ENCODE data around the gene NDUFS2.

Gene NDUFS2

GRCh38 chr1:161171696-161172095, 30.5 kb upstream of the NDUFS2 start:
- no peak overlapping the region for H3K4me3 ChIP-seq (ENCODE audit: low read depth, low read length)
- in situ Hi-C loops (cut with HindIII; ENCODE audit: low sequenced_read_pairs) = no loop called here
- DNase-seq (ENCODE audit: low read depth) = no peak
- TF ChIP-seq CTCF (IDR thresholded peaks at IDR 0.05; ENCODE audit: low read depth, low read length, missing control alignments) = no peak

GRCh38 chr1:161172349-161172748, 29.8 kb upstream of the NDUFS2 start:
- H3K4me3 ChIP-seq (ENCODE audit: low read depth, low read length) = no peak overlapping the region
- TF ChIP-seq CTCF (IDR thresholded peaks at IDR 0.05; ENCODE audit: low read depth, low read length, missing control alignments) = no peak
- in situ Hi-C loops (cut with HindIII; ENCODE audit: low sequenced_read_pairs) = no loop called here
- no peak for DNase-seq (ENCODE audit: low read depth)

- no peak overlapping the region for H3K4me3 ChIP-seq (ENCODE audit: low read depth, low read length)
- no peak for TF ChIP-seq CTCF (IDR thresholded peaks at IDR 0.05; ENCODE audit: low read depth, low read length, missing control alignments)
- in situ Hi-C loops (cut with HindIII; ENCODE audit: low sequenced_read_pairs) = no loop called here
- peak; percentile 79 for DNase-seq (ENCODE audit: low read depth)
Measured at GRCh38 chr1:161172776-161173376, 29.3 kb upstream of the NDUFS2 start.

- no peak for TF ChIP-seq CTCF (IDR thresholded peaks at IDR 0.05; ENCODE audit: low read depth, low read length, missing control alignments)
- in situ Hi-C loops (cut with HindIII; ENCODE audit: low sequenced_read_pairs) = no loop called here
- H3K4me3 ChIP-seq (ENCODE audit: low read depth, low read length) = no peak overlapping the region
- no peak for DNase-seq (ENCODE audit: low read depth)
Measured at GRCh38 chr1:161173711-161174110, 28.5 kb upstream of the NDUFS2 start.

GRCh38 chr1:161174911-161175310, 27.3 kb upstream of the NDUFS2 start:
- H3K4me3 ChIP-seq (ENCODE audit: low read depth, low read length) = no peak overlapping the region
- in situ Hi-C loops (cut with HindIII; ENCODE audit: low sequenced_read_pairs) = no loop called here
- TF ChIP-seq CTCF (IDR thresholded peaks at IDR 0.05; ENCODE audit: low read depth, low read length, missing control alignments) = no peak
- no peak for DNase-seq (ENCODE audit: low read depth)

- DNase-seq (ENCODE audit: low read depth) = no peak
- peak overlapping the region; percentile 96 for H3K4me3 ChIP-seq (ENCODE audit: low read depth, low read length)
- no peak for TF ChIP-seq CTCF (IDR thresholded peaks at IDR 0.05; ENCODE audit: low read depth, low read length, missing control alignments)
- in situ Hi-C loops (cut with HindIII; ENCODE audit: low sequenced_read_pairs) = no loop called here
Measured at GRCh38 chr1:161175771-161176453, 26.3 kb upstream of the NDUFS2 start.

Data from astrocyte of the cerebellum (primary cell).